HG03039 (cell line): ENCODE results near the gene TAX1BP1.
"Not testable (repeated sequence)": the region's sequence is repeated elsewhere in the genome, so short reads cannot be mapped to it uniquely, and the experiment has no call there.

Experiments
- ATAC-seq: cut with Tn5 transposase; IDR thresholded peaks from one replicate; pipeline ENCODE4 v1.9.1; 2021; ENCODE audit warnings: mild to moderate bottlenecking, moderate library complexity; ENCODE audit not compliant: unreplicated experiment

TAX1BP1 gene

DNA sequence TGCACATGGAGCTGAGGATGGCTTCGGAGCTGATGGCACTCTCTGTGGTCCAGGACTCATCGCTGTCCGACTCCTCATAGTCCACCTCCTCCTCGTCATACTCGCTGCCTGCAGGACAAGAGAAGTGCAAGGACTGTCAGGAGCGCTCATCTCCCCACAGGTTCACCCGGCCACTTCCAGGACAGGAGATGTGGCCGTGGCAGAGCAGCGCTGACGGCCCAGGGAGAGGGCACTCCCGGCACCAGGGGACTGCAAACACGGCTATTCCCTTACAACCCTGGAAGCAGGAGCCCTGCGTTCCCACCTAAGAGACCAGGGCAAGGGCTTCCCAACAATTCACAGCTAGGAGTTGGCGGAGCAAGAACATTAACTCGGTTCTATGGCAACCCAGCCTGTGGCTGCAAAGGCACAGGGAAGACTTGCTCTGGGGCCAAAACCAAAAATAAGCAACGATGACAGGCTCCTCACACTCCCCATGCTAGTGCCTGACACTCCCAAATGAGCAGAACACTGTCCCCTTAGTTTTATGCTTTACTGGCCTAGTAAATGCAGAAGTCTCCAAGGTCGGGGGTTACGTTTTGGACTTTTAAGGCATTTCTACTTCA lies 100.9 kb downstream of the TAX1BP1 start:
- no peak for ATAC-seq

DNA sequence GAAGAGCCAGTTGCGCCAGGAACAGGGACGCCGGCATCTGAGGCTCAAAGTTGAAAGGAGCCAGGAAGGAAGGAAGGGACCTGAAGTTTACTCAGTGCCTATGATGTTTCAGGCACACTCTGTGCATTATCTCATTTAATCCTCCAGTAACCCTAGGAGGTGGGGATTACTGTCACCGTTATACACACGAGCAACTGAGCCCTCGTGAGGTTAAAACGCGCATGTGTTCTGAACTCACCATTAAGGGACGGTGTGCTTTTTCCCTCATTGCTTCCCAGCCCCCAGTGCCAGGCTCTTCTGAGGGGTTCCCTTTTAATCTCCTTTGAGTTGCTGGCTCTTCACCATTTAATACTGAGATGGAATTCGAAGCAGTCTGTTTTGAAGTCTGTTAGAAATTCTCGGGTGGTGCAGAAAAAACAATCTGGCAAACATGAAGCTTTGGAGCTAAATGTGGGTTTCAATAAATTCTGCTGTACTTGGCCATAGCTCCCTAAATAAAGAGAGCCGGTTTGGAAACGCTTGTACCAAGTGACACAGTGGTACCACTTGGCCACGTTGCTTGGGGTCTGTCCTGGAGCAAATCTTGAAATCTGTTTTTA lies 102.2 kb downstream of the TAX1BP1 start:
- no peak for ATAC-seq

DNA sequence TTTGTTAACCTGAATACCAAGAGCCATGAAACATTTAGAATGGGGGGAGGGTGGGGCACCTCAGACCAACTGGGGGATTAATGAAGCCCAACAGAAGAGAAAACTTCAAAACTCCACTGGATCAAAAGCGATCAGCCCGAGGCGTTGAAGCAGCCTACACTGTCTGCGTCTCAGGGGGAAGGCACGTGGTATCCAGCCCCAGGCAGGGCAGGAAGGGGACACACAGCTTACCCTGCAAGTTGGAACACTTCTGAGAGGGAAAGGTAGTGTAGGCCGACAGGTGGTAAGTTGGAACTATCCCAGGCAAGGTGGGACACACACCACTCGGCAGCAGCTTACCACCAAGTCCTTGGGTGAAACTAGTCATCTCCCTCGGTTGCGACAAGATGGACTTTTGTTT lies 102.9 kb downstream of the TAX1BP1 start:
- ATAC-seq: no peak

DNA sequence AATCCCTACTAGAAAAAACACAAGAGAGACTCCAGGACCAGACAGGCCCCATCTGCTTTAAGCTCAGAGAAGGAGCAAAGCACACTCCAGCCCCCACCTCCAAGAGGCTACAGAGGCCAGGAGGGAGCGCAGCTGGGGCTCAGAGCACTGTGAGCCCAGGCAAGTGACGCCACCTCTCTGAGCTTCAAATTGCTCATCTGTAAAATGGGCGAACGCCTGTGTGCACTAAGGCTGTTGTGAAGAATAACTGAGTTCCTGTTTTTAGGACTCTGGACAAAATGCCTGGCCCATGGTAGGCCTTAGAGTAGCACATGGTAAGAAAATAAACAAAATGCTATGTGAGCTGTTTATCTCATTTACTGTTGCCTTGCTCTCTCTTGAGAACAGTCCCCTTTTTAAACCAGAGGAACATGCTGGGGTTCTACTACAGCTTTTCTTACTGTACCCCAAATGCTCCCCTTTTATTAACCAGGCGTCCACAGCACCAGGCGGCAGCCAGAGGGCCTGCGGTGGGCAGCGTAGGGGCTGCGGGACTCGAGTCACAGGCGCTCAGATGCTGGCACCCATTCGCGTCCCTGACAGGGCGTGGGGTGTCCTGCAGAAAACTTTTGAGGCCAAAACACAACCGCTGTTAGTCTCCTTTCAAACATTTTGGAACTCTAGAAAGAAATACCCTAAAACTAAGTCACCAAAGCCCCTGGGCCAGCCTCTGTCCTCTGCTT lies 103.8 kb downstream of the TAX1BP1 start:
- ATAC-seq: no peak

DNA sequence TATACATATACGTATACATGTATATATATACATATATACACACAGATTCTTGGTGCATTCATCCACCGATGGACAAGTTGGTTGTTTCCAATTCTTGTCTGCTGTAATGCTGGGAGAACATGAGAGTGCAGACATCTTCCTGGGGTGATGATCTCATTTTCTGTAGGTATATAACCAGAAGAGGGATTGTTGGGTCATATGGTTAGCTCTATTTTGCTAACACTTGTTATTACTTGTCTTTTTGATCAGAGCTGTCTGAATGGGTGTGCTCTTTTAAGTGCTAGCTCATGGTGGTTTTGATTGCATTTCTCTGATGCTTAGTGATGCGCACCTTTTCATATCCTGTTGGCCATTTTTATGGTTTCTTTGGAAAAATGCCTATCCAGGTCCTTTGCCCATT lies 106.4 kb downstream of the TAX1BP1 start:
- no peak for ATAC-seq

DNA sequence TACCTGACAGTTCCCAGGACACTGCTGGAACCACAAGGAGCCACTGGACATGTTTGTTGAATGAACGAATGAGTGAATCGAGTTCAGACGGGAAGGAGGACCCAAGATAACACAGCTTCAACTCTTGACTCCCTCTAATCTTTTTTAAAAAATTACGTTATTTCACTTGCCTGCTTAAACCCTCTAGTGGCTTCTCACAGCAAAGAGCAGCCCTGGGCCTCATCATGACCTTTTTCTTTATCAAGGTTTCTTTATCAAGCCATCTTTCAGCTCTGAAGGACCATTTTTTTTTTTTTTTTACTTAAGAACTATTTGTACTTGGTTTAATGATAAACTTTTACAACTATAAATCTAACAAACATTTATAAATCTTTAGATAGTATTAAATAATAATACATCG lies 110.6 kb downstream of the TAX1BP1 start:
- ATAC-seq: no peak

DNA sequence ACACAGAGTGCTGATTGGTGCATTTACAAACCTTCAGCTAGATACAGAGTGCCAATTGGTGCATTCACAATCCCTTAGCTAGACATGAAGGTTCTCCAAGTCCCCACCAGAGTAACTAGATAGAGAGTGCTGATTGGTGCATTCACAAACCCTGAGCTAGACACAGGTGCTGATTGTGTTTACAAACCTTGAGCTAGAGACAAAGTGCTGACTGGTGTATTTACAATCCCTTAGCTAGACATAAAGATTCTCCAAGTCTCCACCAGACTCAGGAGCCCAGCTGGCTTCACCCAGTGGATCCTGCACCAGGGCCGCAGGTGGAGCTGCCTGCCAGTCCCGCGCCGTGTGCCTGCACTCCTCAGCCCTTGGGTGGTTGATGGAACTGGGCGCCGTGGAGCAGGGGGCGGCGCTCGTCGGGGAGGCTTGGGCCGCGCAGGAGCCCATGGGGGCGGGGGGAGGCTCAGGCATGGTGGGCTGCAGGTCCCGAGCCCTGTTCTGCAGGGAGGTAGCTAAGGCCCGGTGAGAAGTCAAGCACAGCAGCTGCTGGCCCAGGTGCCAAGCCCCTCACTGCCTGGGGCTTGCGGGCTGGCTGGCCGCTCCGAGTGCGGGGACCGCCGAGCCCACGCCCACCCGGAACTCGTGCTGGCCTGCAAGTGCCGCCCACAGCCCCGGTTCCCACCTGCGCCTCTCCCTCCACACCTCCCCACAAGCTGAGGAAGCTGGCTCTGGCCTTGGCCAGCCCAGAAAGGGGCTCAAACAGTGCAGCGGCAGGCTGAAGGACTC lies 116.9 kb downstream of the TAX1BP1 start:
- ATAC-seq: not testable (repeated sequence)

DNA sequence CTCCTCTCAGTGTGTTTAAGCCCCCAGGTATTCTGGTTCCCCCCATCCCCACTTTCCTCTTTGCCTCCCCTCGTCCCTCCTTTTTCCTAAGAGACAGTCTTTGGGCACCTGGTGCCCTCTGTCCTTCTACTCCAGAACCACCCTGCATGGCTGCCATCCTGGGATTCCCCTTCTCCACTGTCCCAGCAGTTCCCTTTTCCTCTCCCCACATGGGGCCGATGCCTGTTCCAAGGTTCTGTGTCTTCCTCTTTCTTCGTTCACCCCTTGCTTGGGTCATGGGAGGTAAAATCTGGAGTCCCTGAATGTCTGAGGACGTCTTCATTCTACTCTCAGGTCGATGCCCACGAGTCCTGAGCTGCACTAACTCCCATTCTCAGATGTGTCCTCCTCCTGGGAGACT lies 120.8 kb downstream of the TAX1BP1 start:
- ATAC-seq: no peak

DNA sequence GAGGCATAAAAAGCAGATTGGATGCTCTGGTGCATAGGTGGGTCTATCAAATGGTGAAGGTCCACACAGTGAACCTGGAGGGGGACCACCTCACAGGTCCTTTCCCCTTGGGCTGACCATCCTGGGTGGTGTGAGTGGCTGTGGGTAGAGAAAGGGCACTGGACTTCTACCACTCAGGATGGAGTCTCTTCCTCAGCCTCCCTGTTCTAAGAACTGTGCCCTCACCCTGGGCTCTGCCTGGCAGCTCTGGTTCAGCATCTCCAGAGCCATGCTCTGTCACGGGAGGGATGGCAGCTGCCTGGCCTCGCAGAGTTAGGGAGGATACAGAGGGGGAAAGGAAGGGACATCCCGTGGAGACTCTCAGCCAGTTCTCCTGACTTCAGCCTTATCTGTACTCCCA lies 121.8 kb downstream of the TAX1BP1 start:
- ATAC-seq: no peak

DNA sequence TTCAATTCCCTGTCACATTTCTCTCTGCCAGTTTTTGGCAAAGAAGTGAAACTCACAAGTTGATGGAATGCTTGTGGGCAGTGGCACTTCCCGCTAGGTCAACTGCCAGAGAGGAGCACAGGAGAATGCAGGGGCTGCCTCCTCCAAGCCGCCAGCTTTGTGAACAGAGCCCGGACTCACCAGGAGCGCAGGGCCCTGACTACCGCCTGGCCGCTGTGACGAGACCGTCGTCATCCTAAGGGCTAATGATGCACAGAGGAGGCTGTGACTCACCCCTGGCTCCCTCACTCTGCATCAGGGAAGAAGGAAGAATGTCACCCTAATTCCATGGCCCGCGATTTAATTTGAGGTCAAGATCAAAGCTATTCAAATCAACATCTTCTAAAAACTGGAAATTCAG lies 123.9 kb downstream of the TAX1BP1 start:
- ATAC-seq: no peak

DNA sequence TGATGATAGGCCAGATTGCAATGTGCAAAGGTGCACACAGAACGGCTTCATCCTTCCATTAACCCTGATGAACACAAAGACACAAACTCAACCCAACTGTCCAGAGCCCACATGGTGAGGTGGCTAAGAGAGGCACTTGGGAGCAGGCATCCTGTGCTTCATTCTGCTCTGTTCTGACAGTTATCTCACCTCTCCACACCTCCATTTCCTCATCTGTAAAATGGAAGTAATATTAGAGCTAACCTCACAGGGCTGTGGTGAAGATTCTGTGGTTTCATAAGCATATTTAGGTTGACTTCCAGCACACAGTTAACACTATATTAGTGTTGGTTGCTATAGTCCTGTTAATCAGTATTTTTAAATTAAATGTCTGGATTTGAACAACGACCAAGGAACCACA lies 126.3 kb downstream of the TAX1BP1 start:
- no peak for ATAC-seq

DNA sequence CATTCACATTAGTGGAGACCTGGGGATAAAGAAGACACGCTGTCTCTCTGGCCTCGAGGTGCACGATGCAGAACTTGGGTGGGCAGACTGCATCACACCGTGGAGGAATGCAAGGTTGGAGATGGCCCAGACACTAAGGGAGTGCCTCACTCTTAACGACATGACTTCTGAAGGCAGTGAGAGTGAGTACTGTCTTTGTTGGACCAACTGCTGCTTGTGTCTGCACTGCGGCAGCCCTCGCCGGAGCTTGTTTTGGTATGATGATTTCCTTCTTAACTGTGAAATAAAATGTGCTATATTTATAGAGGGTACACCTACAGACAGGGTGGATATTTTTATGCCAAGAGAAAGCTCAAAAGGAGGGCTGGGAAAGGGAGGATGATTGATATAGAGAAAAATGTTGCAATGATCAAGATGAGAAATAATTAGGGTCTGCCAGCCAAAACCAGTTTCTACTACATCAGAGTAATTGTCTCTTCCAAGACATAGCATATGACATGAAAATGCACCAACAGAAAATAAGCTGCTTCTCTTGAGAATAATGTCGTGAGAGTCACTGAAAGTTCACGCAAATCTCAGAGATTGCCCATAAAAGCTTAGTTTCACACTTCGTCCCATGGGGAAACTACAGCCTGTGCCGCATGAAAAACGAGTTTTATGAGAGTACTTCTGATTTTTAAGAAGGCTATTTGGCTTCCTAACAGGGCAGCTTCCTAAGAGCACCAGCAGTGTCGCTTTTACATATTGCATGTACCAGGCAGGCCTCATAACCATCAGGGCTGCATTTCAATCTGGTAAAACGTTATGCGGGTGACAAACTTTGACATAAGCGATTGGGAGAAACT lies 127.1 kb downstream of the TAX1BP1 start:
- ATAC-seq: no peak

DNA sequence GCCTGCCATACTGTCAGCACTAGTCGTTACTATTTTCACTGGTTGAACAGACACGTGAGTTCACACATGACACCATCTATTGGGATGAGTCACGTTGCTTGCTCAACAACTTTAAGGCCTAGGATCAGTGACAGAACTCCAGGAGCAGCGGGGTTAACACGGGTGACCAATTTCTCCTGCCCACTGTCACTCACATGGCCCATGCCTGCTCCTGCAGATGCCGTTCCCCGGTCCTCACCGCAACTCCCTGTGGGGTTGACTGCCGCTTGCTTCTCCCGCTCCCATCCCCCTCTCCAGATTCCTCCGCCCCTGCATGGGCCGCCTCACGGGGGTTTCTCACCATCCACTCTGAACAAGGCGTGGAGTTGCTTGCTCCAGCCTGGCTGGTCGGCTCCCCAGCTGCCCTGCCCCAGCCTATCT lies 128.2 kb downstream of the TAX1BP1 start:
- no peak for ATAC-seq

DNA sequence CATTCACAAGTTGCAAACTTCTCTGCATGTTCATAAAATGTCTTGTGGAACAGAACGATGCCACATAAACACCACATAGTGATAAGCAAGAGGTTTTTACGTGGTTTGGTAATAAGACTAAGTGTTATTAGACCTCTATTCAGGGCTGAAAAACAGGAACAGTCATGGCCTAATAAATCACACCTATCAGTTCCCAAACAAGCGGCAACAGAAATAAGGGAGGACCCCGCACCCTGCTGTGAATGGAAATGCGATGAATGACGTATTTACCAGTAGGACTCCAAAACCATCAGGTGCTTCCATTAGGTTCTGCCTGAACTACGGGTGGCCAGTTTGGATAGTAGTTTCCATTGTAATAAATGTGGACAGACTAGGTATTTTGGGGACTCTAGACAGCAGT lies 129.1 kb downstream of the TAX1BP1 start:
- no peak for ATAC-seq

DNA sequence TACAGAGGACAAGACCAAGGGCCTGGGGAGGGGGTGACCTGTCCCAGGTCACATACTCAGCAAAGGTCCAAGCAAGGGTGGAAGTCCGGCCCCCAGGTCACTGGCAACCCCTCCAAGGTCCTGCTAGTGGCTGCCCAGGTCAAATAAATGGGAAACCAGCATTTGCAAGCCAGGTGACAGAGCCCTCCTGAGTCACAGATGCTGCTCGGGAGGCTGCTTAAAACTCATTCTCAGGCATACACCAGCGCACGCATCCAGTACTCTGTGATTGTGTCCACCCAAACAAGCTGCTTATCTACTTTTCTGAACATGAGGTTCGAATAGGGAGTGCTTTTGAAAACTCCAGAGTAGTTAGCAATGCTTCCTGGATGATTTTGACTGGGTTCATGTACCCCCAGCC lies 130.6 kb downstream of the TAX1BP1 start:
- ATAC-seq: no peak

DNA sequence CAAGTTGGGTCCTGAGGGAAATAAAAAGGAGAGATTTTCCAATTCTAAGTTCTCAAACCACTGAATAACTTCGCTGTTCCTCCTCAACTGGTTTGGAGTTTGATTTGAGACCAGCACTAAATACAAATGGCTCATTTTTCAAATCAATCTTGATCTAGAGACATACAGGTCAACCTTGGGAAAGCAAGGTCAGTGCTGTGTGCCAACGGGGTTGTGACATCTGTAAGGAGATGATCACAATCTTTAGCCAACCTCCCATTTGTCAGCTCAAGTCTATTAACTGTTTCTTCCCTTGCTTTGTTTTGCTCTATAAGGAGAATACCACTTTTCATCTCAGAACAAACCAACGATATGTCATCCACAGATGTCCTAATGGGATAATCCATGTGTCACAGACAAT lies 131.1 kb downstream of the TAX1BP1 start:
- no peak for ATAC-seq

DNA sequence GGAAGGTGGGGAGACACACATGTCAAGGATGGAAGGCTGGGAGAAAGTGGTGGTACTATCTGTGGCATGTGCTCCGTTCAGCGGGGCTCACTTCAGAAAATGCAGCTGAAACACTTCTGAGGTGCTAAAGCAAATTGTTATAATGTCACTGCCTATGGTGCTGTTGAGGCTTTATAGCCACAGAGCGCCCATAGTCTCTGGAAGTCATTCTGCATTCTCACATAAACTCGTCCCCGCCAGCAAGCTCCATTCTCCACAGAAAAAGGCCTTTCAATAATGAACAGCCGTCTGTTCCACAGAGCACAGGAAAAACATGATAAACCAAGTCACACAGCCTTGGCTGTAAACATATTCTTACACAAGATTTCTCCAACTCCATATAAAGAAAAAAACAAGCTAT lies 131.9 kb downstream of the TAX1BP1 start:
- ATAC-seq: no peak

DNA sequence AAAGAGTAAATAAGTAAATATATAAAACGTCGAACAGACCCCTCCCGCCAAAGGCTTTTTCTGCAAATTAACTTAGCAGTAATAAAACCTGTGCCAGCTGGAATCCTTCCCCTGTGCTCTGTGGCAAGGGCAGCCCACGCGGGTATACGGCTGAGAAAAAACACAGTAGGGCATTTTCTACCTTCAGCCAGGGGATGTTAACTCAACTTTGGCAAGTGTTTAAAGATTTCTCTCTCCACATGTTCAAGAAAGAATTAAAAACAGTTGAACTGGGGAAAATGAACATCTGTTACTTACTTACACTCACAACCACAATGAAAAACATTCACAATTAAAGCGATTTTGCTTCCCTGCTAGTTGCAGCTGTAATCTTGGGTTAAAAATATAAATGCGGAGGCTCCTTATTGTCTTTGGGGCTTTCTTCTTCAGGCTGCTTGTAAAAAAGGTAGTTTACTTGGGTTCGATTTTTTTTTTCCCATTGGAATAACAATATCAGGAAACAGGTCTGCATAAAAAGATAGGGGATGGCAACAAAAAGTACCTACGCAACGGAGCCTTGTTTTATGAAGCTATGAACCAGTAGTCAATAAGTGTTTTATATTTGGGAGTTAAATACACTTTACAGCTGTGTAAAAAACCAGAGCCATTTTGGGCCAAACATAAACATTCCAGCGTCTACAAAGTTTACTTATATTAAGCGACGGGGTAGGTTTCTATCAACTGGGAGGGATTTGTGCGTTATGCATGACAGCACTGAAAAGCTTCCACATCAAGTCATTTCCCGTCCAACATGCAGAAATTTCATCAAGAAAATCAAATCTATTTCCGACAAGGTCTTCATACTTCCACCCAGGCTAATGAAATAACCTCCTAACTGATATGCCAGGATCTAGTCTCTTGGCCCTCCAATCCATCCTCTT lies 132.7 kb downstream of the TAX1BP1 start:
- ATAC-seq: no peak
